HG03196 (cell line): ENCODE measurements around the gene SYT1.
"Not testable (repeated sequence)": the region's sequence is repeated elsewhere in the genome, so short reads cannot be mapped to it uniquely, and the experiment has no call there.

Experiments
- ATAC-seq: cut with Tn5 transposase; IDR thresholded peaks from one replicate; pipeline ENCODE4 v1.9.1; 2021; ENCODE audit not compliant: unreplicated experiment

The SYT1 gene

DNA sequence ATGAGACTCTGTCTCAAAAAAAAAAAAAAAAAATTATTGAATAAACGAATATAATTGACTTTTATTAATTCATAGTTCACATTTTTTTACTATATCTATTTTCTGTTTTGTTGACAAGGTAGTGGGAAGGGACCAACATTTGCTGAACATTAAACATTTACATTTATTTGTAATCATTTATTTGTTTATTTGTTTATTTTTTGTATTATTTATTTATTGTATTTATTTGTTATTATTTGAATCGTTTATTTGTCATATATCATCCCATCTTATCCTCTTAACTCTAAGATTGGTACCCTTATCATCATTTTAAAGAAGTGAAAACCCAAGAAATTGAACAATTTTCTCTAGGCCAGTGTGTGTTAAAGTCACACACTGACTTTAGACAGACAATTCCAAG is 101.5 kb downstream of the SYT1 start:
- ATAC-seq = no peak

DNA sequence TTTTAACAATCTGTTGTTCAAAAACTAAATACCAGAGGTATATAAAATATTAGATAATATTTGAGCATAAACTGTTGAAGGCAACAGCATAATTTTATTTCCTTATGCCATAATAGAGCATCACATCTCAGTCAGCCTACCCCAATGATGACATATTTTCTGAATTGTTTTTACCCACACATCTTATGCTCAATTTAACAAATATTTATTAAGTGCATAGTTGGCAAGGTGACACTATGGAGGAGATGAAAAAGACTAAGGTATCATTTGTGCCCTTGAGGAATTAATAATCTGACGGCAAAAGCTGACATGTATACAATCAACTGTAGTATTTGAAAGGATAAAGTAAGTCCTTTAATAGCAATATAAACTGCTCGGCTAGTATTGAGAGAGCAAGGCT is 102.4 kb downstream of the SYT1 start:
- ATAC-seq = no peak

DNA sequence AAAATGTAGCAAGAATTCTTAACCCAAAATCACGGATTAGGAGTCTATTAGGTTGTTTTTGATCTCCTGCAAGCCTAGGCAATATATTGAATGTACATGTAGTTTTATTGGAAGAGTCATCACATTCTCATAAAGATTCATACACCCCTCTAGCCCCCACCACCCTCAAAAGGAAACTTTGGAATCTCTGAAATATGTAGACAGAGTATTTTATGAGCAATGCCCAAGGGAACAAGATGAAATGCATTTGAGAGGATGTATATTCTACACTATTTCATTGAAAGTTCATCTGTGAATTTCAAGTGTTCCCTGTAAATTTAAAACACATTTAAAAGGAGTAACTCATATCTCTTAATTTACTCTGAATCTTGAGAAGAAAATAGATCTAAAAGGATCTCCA is 103.7 kb downstream of the SYT1 start:
- no peak for ATAC-seq

- no peak for ATAC-seq
Observed at GRCh38 chr12:78970041-78970440, 105.5 kb downstream of the SYT1 start.

GRCh38 chr12:78977304-78977867 is 112.8 kb downstream of the SYT1 start:
- ATAC-seq = no peak

DNA sequence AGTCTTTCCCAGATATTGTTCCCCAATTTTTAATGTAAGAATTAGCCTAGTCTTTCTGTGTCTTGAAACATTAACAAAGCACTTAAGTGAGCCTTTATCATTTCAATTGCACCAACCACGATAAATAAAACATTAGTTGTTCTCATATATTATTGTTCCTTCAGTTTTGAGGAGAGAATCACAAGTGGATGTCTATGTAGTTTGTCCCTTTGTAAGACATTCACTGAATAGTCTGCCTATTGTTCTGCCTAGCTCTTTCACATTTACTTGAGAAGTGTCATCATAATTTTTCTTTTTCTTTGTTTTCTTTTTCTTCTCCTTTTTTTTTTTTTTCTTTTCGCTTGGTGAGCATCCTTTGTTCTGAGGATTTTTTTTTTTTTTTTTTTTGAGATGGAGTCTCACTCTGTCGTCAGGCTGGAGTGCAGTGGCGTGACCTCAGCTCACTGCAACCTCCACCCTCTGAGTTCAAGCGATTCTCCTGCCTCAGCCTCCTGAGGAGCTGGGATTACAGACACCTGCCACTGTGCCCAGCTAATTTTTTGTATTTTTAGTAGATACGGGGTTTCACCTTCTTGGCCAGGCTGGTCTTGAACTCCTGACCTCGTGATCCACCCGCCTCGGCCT is 129.7 kb downstream of the SYT1 start:
- no peak for ATAC-seq

DNA sequence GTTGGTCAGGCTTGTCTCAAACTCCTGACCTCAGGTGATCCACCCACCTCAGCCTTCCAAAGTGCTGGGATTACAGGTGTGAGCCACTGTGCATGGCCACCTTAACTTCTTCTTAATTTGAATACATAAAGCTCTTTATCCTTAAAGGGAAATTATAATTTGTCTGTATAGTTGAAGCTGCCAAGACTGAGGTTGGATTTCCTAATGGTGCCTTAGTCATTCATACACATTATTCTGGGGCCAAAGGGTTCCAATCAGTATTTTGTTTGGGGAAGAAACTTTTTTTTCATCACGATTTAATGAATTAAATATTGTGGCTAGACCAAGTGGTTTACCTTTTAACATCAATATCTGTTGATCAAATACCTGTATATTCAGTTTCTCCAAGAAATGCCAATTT is 135.9 kb downstream of the SYT1 start:
- no peak for ATAC-seq

- no peak for ATAC-seq
Observed at GRCh38 chr12:79001404-79001803, 136.8 kb downstream of the SYT1 start.

DNA sequence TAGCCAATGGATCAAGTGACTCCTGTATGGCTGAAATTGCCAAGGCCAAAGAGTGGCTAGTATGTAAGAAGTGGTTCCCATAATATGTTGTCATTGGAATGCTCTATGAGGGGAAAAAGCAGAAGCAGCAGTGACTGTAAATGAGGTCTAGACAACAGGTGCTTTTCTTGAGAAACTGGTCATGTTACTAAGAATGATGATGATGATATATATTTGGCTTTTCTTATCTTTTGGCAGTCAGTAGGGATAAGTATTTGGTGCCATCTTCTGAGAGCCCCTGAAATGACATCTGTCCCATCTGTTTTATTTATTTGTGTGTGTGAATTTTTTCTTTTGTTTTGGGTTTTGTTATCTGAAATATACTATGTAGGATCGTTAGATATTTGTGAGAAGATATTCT is 141.7 kb downstream of the SYT1 start:
- no peak for ATAC-seq

GRCh38 chr12:79008591-79008990 is 144.0 kb downstream of the SYT1 start:
- no peak for ATAC-seq

DNA sequence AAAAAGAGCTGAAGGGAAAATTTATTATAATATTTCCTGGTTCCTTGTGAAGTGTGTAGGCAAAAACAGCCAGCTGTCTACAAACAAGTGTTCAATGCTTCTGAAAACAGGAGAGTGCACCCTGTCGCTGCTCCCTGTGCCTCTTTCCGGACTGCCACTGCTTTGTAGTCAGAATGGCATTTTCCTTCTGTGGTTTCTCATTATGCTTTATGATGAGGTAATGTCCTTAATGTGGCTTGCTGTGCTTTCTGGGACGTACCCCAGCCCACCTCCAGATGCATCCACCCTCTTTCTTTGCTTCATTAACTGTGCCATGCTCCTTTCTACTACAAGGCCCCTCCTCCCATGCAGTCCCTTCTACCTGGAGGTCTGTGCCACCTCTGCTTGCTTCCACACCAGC is 148.1 kb downstream of the SYT1 start:
- ATAC-seq = no peak

DNA sequence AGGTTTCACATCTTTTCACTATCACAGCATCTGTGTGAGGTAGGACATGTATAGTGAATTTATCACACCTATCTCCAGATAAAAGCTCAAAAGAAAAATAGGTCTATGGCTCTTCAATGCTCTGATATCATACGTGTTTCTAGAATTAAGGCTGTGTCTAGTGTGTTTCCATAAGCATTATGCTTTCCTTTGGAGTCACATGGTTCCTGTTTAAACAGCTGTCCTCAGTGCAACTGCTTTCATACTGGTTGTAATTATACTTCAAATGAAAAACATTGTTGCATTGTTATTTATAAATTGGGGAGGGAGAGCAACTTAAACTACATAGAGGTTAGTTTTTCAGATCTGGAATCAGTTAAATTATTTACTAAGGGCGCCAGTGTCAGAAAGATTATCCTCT is 151.6 kb downstream of the SYT1 start:
- no peak for ATAC-seq

- ATAC-seq = peak; percentile 76
Observed at GRCh38 chr12:79019672-79020071, 155.1 kb downstream of the SYT1 start.

- ATAC-seq = peak; percentile 21
Observed at GRCh38 chr12:79020106-79020505, 155.5 kb downstream of the SYT1 start.

- ATAC-seq = no peak
Observed at GRCh38 chr12:79021021-79021420, 156.4 kb downstream of the SYT1 start.

GRCh38 chr12:79023261-79023660 is 158.7 kb downstream of the SYT1 start:
- no peak for ATAC-seq

- ATAC-seq = no peak
Observed at GRCh38 chr12:79023784-79024183, 159.2 kb downstream of the SYT1 start.

DNA sequence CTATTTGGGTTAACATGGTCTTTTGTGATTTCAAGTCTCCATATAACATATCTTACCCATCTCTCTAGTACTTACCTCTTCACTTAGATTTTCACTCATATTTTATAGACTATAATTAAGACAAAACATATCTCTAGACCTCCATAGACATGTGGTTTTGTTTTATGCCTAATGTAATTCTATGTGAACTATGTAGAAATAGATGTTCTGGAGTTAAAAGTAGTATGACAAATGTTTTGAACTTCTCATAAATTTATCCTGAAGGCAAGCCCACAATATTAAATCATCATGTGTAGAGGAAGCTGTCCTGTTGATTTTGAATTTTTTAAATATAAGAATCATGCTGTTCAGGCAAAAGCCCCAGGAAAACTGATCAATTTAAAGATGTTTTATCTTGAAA is 169.2 kb downstream of the SYT1 start:
- no peak for ATAC-seq

DNA sequence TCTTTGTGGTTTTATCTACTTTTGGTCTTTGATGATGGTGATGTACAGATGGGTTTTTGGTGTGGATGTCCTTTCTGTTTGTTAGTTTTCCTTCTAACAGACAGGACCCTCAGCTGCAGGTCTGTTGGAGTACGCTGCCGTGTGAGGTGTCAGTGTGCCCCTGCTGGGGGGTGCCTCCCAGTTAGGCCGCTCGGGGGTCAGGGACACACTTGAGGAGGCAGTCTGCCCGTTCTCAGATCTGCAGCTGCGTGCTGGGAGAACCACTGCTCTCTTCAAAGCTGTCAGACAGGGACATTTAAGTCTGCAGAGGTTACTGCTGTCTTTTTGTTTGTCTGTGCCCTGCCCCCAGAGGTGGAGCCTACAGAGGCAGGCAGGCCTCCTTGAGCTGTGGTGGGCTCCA is 180.2 kb downstream of the SYT1 start:
- not testable (repeated sequence) for ATAC-seq

DNA sequence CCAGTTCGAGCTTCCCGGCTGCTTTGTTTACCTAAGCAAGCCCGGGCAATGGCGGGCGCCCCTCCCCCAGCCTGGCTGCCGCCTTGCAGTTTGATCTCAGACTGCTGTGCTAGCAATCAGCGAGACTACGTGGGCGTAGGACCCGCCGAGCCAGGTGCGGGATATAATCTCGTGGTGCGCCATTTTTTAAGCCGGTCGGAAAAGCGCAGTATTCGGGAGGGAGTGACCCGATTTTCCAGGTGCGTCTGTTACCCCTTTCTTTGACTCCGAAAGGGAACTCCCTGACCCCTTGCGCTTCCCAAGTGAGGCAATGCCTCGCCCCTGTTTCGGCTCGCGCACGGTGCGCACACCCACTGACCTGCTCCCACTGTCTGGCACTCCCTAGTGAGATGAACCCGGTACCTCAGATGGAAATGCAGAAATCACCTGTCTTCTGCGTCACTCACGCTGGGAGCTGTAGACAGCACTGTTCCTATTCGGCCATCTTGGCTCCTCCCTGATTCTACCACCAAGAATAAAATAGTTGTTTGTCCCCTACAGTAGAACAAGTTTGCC is 180.7 kb downstream of the SYT1 start:
- ATAC-seq = not testable (repeated sequence)

DNA sequence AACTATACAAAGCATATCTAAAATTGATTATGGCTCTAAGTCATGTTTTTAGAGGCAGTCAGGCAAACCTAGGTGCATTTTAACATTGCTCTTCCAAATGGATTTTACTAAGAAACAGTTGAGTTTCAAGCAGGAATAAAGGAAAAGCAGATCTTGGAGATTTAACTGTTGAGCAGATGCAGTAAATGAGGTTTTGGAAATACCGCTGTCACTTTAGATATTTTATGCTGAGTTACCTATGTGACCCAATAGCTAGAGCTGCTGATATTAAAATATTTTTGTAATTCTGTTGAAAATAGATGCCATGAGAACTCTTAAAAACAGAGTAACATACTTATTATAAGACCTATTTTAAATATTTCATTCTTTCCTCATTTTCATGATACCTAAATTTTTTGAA is 181.4 kb downstream of the SYT1 start:
- ATAC-seq = no peak

DNA sequence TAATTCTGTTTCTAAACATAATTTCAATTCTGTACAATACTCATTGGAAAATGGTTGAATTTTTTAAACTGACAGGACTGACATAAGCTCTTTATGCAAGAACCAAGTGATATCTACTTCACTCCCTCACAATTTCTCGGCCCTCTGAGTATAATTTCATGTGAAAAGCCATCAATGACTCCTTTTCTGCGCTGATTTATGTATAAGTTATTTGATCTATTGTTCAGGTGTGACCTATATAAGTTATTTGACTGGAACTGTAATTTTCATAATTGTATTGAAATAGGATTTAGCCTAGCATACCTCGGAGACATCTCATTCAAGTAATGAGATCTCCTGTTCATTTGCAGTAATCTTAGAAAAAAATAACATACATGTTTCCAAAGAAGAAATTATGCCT is 184.4 kb downstream of the SYT1 start:
- no peak for ATAC-seq

- no peak for ATAC-seq
Observed at GRCh38 chr12:79053394-79053793, 188.8 kb downstream of the SYT1 start.
